ENCODE results near the gene UBE2L3.
A peak's percentile ranks its signal among the peaks of the same experiment; 100 is the strongest.
"Not testable (repeated sequence)": the region's sequence is repeated elsewhere in the genome, so short reads cannot be mapped to it uniquely, and the experiment has no call there.

UBE2L3 gene

DNA sequence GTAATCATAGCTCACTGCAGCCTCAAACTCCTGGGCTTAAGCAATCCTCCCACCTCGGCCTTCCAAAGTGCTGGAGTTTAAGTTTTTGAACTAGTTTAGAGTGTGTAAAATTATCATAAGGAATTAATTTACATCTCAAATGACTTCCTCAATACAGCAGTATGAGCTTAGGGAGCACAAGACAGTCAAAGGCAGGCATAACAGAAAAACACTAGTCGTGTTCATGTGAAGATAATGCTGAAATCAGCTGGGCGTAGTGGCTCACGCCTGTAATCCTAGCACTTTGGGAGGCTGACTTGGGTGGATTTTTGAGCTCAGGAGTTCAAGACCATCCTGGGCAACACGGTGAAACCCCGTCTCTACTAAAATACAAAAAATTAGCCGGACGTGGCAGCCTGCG lies 36.5 kb downstream of the UBE2L3 start:
- DNase-seq = no peak

DNA sequence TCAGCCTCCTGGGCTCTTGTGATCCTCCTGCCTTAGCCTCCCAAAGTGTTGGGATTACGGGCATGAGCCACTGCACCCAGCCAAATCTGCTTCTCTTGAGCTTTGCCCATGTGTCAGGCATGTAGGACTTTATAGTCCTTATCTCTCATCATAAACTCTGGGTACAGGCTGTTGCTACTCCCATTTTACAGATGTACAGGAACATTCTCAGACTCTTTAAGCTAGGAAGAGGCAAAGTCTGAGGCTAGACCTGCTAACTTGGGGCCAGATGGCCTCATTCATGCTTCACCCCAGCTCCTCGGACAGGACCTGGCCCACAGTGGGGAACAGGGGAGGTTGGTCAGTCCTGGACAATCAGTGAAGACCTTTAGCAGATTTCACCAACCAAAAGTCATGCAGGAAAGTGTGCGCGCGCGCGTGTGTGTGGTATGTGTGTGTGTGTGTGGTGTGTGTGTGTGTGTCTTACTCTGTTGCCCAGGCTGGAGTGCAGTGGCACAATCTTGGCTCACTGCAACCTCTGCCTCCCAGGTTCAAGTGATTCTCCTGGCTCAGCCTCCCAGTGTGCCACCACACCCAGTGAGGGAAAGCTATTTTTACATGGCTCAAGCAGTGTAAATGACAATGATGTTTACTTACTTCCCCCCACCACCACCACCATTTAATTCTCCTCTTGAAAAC lies 38.5 kb downstream of the UBE2L3 start:
- DNase-seq = no peak

DNA sequence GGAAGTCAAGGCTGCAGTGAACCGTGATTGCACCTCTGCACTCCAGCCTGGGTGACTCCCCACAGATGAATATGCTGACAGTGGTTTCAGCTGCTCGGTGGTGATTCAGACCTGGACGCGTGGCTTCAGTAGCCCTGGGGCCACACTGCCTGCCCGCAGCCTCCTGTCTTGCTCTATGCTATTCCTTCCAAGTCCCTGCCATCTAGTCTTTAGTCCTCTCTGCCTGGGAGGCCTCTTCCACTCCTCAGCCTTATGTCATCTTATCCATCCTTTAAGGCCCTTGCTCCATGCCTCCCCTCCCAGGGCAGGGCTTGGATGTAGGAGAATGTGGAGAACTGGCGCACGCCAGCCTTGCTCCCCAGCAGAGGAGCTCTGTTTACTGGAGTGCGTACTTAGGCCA lies 39.3 kb downstream of the UBE2L3 start:
- DNase-seq = no peak

DNA sequence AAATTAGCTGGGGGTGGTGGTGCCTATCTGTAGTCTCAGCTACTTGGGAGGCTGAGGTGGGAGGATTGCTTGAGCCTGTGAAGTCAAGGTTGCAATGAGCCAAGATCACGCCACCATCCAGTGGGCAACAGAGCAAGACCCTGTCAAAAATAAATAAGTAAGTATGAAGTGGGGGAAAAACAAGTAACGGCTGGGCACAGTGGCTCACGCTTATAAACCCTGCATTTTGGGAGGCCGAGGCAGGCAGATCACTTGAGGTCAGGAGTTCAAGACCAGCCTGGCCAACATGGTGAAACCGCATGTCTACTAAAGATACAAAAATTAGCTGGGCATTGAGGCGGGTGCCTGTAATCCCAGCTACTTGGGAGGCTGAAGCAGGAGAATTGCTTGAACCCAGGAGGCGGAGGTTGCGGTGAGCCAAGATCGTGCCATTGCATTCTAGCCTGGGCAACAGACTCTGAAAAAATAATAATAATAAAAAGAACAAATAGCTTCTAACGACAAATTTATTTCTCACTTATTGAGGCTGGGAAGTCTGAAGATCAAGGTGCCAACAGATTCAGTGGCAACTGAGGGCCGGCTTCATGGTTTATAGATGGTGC lies 42.1 kb downstream of the UBE2L3 start:
- DNase-seq = not testable (repeated sequence)

DNA sequence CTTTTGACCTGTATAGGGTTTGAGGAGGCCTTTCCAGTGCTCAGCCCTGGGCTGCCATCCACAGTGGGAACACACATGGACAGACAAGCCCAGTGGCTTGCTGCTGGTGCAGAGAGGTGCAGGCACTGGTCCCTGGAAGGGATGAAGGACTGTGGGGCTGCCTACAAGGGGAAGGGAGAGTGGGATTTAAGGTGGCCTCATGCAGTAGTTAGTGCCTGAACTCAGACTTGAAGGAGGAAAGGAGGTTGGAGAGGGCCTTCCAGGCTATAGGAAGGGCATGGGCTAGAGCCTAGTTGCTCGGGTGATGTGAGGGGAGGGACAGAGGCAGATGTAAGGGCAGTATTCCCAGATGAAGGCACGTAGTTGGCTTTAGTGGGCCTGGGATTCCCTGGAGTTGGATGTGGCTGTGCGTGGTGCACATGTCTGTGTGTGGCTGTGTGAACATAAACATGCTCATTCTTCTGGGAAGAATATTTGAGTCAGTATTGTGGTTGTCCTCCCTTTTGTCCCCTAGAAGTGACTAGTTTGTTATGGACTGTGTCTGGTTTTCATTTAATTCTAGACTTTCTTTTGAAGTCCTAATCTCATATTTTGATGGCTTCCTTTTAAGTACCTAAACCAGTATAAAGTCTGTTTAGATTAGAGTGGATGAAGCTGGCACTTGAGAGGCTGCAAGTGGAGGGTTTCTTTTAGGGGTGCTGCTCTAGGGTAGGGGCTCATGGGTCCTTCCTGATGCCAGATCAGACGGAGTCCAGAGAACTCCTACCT lies 43.9 kb downstream of the UBE2L3 start:
- DNase-seq = no peak

DNA sequence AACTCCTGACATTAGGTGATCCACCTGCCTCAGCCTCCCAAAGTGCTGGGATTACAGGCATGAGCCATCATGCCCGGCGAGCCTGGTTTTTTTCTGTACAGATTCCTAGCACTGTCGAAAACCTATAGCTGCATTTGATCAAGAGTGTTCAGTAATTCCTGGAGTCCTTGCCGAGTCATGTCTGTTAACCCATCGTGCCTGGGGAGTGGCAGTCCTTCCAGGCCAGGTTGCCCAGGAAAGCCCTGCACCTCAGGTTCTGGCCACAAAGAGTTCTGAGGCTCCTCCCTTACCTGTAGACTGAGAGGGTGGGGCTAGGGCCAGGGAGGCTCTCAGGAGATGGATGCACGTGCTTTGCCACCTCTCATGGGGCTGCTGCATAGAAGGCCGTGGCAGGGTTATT lies 45.3 kb downstream of the UBE2L3 start:
- no peak for DNase-seq

DNA sequence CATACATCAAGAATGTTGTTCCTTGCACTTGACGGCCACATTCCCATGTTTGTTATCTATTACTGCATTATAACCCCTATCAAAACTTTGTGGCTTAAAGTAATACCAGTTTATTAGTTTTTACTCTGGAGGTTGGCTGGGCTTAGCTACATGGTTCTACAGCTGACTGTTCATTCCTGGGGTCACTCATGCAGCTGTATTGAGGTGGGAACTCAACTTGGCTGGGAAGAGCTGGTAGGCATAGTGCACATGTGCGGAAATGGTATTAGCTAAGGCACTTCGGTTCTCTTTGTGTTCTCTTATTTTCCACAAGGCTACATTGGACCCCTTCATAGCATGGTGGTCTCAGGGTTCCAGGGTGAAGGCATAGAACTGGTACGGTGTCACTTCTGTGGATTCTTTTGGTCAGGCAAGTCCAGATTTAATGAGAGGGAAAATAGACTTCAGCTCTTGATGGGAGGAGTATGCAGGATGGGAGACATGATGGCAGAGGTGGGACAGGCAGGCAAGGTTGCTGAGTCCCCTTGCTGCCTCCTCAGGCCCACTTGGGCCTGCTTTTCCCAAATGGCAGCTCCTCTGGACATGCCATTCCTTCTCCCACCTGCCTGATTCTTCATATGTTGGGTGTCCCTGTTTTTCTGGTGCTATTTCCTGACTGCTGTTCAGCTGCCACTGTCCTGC lies 46.2 kb downstream of the UBE2L3 start:
- no peak for DNase-seq

DNA sequence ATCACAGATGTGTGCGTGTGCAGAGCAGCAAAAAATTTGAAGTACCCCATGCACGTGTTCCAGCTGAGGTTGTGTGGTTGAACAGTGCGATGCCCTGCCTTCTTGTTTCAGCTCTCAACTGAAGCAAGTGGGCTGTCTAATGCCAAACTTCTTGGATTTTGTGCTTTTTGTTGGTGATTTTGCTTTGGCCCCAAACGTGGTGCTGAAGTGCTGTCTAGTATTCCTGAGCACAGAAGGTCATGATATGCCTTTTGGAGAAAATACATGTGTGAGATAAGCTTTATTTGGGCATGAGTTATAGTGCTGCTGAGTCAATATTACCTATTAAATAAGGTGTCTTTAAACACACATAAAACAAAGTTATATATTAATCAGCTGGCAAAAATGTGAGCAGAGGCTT lies 48.2 kb downstream of the UBE2L3 start:
- no peak for DNase-seq

DNA sequence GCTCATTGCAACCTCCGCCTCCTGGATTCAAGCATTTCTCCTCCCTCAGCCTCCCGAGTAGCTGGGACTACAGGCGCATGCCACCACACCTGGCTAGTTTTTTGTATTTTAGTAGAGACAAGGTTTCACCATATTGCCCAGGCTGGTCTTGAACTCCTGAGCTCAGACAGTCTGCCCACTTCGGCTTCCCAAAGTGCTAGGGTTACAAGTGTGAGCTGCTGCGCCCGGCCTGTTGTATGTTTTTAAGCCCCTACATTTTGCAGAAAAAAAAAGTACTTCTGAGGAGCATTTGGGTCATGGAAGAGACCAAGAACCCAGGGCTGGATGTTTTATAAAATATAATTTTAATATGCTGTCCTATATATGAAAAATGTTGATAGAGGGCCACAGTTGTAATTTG lies 49.8 kb downstream of the UBE2L3 start:
- not testable (repeated sequence) for DNase-seq

DNA sequence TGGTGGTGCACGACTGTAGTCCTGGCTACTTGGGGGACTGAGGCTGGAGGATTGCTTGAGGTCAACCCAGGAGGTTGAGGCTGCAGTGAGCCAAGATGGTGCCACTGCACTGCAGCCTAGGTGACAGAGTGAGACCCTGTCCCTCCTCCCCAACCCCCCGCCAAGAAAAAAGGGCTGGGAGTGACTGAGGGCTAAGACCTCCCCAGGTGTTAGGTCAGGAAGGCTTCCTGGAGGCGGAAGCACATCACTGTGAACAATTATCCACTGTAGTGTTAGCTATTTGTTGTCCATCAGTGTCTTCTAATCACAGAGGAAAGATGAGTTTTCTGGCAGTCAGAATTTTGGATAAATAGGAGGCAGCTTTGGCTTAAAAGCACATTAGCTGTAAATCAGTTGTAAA lies 53.5 kb downstream of the UBE2L3 start:
- DNase-seq = no peak

DNA sequence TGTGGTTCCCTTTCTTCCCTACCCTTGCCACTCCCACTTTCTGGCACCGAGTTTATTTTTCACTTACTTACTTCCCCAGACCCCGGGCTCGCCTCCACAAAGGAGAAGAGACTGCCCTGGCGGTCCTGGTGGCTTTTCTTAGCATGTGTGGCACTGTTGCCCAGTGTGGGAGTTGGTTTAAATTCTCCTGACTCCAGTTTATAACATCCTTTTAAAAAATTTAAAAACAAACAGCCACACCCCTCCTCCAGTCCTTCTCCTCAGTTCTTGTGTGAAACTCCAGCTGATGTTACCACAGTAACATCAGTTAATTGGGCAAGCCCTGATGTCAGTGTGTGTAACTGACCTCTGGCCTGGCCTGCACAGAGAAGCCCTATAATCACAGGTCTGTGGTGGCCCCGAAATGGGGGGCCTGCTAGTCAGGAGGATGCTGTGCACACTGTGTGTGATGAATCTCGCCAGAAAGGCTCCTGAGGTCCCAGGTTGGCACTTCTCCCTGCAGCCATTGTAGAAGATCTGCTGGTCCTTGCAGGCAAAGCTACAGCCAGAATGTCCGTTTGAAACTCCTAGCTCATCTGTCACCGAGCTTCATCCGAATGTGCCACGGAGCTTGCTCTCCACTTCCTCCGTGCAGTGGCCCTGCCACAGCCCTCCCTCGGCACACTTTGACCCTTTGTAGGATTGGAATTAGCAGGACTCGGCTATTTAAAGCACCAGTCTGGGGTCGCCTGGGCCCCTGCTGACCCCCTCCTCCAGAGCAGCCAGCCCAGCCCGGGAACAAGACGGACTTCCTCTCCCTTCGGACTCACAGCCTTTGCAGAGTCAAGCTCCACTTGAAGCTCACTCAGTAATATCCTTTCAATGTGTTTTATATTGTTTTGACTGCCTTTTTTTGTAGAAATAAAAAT lies 54.8 kb downstream of the UBE2L3 start:
- DNase-seq = no peak

DNA sequence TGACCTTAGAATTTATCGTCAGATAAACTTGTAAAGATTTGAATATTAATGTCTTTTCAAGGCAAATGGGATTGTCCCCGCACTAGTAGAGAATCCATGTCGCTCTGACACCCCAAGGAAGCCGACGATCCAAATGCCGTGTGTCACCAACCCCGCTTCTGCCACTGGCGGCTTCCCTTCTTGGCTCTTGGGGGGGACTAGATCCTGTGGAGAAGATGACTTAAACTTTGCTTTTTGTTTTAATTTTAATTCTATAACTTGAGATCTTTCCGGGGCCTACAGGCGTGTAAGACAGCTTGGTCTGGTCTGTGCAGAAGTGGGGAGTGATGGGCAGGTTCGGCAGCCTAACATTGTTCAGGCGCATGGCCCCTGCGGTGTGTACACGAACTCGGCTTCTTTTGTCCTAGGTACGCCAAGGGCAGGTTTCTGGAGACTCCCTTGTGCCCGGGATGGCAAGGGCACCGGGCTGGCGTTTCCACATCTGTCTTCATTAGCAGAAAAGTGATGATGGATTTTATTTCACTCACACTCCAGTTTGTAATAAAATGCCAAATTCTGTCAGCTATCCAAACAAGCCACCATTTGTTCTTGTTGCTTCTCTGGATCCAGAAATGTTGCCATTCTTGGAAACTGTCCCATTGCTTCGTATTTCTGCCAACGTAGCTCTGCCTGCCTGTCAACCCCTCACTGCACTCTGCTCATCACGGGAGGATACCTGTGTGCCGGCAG lies 55.6 kb downstream of the UBE2L3 start:
- DNase-seq = no peak

DNA sequence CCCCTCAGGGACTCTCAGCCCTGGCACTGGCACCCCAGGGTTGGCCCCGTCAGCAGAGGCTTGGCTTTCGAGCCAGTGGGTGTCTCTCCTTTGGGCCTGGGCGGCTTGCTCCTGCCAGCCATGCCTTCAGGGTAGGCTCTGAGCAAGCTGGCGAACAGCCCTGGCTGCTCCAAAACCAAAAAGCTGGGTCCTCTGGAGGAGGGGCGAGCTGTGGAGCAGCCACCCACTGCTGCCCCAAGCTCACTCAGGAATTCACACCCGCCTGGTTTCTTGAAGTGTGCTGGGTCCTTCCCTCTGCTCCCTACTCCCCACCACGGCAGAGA lies 56.1 kb downstream of the UBE2L3 start:
- DNase-seq = no peak

DNA sequence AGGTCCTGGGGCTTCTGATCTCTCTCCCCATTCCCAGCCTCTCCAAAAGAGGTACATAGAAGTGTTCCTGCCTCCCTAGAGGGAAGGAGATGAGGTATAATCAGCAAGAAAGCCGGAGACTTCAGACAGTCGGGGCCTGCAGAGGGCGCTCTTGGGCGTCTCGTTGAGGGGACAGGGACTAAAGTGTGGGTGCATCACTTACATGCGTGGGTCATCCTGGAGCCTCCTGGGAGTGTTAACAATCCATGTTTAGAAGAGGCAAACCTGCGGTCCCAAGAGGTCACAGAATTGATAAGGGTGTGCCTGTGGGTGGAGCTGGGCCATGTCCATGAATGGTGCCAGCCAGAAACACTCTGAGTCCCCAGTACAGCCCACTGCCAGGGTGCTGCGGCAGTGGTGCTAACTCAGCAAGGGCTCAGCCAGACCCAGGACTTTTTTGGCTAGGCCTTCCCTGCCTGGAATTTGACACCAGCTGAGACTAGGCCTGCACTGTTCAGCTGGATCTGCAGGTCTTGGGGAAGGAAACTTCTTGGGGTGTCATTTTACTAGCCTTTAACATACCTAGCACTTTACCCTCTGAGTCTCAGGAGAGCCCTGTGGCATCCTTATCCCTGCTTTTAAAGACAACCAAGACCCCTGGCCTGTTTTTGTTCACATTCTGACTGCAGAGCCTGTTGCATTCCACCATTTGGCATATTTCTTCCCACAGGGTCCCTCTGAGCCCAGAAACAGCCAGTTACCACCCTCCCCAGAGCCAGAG lies 56.8 kb downstream of the UBE2L3 start:
- peak; percentile 55 for DNase-seq

DNA sequence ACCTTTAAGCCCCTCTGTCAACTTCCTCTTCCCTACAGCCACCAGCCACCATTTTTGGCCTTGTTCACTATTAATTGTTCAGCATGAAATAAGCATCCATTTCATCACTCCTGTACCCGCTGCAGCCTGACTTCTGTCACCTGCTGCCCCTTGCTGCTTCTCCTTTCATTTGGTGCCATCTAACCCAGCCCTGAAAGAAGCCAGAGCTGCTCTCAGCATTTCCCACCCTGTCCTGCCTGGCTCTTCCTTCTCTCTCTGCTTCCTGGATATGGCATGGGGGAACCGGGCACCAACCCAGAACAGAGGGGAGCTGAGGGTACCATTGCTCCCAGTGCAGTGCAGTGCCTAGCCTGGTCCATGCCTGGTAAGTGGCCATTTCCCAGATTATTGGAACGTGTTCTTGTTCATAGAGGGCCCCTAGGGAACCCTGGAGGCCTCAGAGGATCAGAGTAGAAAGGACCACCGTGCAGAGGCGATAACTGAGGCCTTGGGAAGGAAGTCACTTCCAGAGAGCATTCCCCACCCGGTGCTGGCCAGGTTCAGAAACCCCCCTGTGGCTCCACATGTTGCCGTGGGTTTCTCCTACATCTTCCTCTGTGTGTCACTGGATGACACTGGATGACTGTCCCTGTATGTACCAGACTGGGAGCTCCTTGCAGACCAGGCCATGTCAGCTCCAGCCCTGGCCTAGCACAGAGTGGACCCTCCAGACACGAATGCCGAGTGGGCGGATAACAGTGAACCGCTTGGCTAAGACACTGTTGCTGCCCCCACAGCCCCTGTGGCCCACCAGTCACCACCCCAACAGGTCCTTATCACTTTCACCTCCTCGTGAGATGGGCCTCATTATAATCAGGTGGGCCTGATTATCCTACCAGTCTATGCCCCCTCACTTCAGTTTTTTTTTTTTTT lies 57.6 kb downstream of the UBE2L3 start:
- DNase-seq = no peak

DNA sequence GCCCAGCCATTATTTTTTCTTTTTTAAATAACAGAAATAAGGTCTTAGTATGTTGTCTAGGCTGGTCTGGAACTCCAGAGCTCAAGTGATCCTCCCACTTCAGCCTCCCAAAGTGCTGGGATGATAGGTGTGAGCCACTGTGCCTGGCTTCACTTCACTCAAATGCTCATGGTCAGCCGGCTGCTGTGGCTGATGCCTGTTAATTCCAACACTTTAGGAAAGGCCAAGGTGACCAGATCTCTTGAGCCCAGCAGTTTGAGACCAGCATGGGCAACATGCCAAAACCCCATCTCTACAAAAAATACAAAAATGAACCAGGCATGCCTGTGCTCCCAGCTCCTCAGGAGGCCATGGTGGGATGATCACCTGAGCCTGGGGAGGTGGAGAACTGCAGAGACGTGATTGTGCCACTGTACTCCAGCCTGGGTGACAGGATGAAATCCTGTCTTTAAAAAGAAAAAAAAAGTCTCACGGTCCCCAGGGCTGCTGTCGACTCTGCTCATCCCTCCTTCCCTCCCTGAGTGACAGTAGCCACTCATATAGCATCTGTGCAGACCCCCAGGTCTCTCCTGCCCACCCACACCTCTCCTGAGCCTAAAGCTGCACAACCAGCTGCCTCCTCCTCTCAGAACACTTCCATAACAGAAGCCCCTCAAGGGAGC lies 58.7 kb downstream of the UBE2L3 start:
- no peak for DNase-seq

DNA sequence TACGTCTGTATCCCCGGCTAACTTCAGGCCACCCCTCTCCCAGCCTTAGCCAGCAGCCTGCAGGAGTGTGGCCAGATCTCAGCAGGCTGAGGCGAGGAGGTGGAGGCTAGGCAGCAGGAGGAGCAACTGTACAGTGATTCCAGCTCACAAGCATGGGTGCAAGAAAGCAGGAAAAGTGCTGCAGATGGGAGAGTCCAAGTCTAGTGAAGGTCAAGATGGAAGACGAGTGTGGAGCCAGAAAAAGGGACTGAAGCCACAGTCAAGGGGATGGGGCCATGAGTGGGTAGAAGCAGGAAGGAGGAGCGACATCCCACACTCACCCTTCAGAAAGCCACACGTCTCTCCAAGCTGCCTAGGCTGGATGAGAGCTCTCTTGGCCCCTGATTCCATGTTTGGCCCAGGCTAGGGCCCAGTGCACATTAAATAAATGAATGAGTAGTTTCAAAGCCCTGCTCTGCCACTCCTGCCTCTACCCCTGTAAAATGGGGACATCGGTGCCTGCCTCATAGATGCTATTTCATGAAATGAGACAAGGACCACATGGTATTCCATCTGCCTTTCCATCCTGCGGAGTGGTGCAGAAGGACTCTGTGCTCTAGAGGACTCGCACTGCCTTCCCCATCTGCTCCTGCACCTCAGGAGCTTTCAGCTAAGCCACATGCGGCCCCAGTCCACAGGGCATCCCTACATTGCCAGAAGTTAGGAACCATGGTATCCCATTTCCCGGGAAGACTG lies 59.4 kb downstream of the UBE2L3 start:
- no peak for DNase-seq

DNA sequence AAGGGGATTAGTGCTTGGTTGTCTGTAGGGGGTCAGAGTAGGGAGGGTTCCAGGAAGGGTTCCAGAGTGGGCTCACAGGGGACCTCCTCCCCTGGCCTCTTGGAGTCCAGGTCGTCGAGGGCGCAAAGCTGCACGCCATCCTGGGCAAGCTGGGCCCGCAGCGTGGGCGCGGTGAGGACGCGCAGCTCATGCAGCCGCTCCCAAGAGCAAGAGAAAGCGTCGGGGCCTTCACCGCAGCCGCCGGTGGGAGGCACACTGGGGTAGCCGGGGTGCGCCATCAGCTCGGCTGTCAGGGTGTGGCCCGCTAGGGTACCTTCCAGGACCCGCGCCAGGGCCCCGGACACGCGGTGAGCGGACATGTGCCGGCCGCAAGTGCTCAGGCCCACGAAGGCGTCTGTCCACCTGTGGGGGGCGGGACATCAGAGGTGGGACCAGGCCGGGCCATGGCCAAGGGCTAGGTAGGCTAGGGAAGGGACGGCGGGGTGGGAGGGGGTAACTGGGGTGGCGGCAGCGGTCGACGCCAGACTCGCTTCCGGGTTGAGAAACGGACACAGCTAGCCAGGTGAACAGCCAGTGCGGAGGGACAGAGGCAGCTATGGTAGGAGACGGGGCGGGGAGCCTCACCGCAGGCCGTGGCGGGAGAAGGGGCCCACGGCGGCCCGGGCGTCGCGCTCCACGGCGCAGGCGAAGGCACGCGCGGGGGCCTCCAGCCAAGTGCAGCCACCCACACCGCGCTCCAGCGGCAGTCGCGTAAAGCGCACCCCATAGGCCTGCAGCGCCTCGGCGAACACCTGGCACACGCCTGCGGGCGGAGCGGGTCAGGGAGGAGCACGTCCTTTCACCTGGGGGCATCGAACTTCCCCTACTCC lies 61.1 kb downstream of the UBE2L3 start:
- no peak for DNase-seq
